ENCODE data around the gene HOXC13.
A peak's percentile ranks its signal among the peaks of the same experiment; 100 is the strongest.

Gene HOXC13

DNA sequence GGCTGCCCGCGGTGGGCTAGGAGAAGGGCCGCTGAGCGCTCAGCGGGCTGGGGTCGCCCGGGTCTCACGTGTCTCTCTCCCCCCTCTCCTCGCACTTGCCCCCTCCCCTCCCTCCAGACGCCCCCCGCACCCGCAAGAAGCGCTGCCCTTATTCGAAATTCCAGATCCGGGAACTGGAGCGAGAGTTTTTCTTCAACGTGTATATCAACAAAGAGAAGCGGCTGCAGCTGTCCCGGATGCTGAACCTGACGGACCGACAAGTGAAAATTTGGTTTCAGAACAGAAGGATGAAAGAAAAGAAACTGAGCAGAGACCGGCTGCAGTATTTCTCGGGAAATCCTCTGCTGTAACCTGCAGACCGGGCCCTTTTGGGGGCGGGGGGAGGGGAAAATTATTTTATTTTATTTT is 36.4 kb downstream of the HOXC13 start:
- Histone ChIP-seq H3K27me3 (ENCODE audit: low read depth, low read length) (peaks cover 92% of the 10 kb centered on the region), H3K27ac (ENCODE audit: low read length) (no peak overlapping the region), H3K9me3 (ENCODE audit: control insufficient read depth in 1 of 2, low read length in 2 of 2) (no peaks in the 10 kb centered on the region), H3K36me3 (ENCODE audit: control insufficient read depth in 1 of 2, insufficient read depth in 2 of 2, low read length in 2 of 2) (no peaks in the 10 kb centered on the region), H3K4me3 (ENCODE audit: low read depth in 1 of 2, low read length in 2 of 2) (peak overlapping the region in 1 of 2 donors; percentile 32), H3K4me1 (ENCODE audit: control insufficient read depth in 1 of 2, insufficient read depth in 2 of 2, low read length in 2 of 2) (peaks cover 0 to 27% of the 10 kb centered on the region in 2 donors)

DNA sequence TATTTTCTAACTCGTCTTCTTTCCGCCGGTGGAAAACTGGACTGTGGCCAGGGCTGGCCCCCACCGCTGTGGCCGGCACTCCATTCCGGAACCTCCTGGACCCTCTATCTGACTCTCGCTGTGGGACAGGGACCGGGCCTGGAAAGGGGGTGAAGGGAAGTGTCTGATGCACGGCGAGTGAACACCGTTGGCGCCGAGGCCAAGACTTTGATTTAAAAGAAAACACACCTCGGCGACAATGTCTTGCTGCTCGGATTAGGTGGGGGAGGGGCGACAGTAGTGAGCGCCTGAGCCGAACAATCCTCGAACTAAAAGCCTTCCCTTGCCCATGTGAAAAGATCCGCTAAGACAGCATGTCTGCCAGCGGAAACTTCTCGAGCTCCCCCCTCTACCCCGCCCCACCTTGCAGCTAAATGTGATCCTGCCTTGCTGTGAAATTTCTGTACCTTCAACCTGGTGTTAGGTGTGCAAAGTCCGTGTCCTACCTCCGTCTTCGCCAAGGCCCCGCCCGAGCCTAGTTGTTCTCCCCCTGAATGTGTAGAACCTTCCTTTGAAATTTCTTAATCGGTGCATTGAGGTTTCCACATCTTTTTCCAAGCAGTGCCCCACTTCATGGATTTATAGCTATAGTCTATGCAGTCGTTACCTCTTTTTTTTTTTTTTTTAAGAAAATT is 37.0 kb downstream of the HOXC13 start:
- H3K4me1 ChIP-seq (ENCODE audit: control insufficient read depth in 1 of 2, insufficient read depth in 2 of 2, low read length in 2 of 2): peaks cover 0 to 27% of the 10 kb centered on the region in 2 donors
- peaks cover 90% of the 10 kb centered on the region for H3K27me3 ChIP-seq (ENCODE audit: low read depth, low read length)
- no peaks in the 10 kb centered on the region for H3K9me3 ChIP-seq (ENCODE audit: control insufficient read depth in 1 of 2, low read length in 2 of 2)
- H3K27ac ChIP-seq (ENCODE audit: low read length): no peak overlapping the region
- no peak overlapping the region for H3K4me3 ChIP-seq (ENCODE audit: low read depth in 1 of 2, low read length in 2 of 2)
- H3K36me3 ChIP-seq (ENCODE audit: control insufficient read depth in 1 of 2, insufficient read depth in 2 of 2, low read length in 2 of 2): no peaks in the 10 kb centered on the region

DNA sequence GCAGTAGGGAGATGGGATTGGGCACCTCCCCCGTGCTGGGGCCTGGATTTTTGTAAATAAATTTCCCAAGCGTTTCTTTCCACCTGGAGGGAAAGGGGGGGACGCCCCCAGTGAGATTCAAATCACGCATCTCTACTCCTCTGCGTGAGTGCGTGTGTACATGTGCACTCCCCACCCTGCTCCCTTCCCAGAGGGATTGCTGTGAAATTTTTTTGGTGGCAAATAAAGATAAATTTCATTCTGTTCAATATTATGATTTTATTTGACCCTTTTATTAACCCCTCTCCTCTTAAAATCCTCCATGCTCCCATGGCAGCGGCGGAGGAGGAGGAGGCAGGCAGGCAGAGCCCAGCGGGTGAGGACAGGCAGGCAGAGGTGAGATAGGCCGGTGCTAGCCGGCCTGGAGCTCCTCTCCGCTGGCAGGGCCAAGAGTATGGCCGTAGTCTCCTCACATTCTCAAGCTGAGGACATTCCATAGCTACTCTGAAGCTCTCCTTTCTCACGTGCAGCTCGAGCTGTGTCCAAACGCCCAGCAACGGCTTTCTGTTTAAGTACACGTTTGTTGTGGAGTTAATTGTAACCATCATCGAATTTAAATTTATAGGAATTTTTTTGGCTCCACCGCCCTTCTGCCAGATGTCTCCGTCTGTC is 37.7 kb downstream of the HOXC13 start:
- no peaks in the 10 kb centered on the region for H3K36me3 ChIP-seq (ENCODE audit: control insufficient read depth in 1 of 2, insufficient read depth in 2 of 2, low read length in 2 of 2)
- H3K9me3 ChIP-seq (ENCODE audit: control insufficient read depth in 1 of 2, low read length in 2 of 2): no peaks in the 10 kb centered on the region
- H3K27ac ChIP-seq (ENCODE audit: low read length): no peak overlapping the region
- no peak overlapping the region for H3K4me3 ChIP-seq (ENCODE audit: low read depth in 1 of 2, low read length in 2 of 2)
- H3K4me1 ChIP-seq (ENCODE audit: control insufficient read depth in 1 of 2, insufficient read depth in 2 of 2, low read length in 2 of 2): peaks cover 0 to 27% of the 10 kb centered on the region in 2 donors
- peaks cover 90% of the 10 kb centered on the region for H3K27me3 ChIP-seq (ENCODE audit: low read depth, low read length)

DNA sequence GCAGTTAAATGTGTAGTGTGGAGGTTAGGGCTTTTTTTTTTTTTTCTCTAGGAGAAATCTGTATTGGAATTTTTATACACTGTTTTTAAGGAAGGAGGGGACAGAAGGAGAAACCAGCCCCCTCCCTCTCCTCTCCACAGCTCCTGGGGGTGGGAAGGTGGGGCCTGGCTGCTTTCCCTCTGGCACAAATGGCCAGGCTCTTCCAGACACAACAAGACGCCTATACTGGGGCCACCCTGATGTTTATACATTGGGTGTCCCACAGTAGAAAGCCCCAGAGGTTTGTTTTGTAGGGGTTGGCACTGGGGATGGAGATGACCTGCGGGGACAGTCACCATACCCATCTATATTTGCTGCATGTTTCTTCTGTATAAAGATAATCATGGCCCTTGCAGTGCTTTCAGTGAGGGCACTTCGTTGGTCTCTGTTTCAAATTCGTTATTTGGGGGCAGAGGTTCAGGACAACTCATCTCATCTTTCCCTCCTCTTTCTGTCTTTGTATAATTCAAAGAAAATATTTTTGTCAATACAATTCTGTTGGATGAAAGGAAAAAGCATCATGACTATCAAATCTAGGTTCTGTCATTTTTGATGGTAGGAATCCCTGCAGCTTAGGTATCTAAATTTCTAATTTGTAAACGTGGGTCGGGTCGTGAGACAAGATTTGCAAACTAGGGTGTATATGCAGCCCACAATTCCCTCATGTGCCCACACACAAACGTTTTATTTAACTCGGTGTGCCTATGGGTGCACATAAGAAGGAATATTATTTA is 38.4 kb downstream of the HOXC13 start:
- peaks cover 0 to 27% of the 10 kb centered on the region in 2 donors for H3K4me1 ChIP-seq (ENCODE audit: control insufficient read depth in 1 of 2, insufficient read depth in 2 of 2, low read length in 2 of 2)
- no peak overlapping the region for H3K4me3 ChIP-seq (ENCODE audit: low read depth in 1 of 2, low read length in 2 of 2)
- H3K27ac ChIP-seq (ENCODE audit: low read length): no peak overlapping the region
- no peaks in the 10 kb centered on the region for H3K9me3 ChIP-seq (ENCODE audit: control insufficient read depth in 1 of 2, low read length in 2 of 2)
- no peaks in the 10 kb centered on the region for H3K36me3 ChIP-seq (ENCODE audit: control insufficient read depth in 1 of 2, insufficient read depth in 2 of 2, low read length in 2 of 2)
- H3K27me3 ChIP-seq (ENCODE audit: low read depth, low read length): peaks cover 88% of the 10 kb centered on the region

DNA sequence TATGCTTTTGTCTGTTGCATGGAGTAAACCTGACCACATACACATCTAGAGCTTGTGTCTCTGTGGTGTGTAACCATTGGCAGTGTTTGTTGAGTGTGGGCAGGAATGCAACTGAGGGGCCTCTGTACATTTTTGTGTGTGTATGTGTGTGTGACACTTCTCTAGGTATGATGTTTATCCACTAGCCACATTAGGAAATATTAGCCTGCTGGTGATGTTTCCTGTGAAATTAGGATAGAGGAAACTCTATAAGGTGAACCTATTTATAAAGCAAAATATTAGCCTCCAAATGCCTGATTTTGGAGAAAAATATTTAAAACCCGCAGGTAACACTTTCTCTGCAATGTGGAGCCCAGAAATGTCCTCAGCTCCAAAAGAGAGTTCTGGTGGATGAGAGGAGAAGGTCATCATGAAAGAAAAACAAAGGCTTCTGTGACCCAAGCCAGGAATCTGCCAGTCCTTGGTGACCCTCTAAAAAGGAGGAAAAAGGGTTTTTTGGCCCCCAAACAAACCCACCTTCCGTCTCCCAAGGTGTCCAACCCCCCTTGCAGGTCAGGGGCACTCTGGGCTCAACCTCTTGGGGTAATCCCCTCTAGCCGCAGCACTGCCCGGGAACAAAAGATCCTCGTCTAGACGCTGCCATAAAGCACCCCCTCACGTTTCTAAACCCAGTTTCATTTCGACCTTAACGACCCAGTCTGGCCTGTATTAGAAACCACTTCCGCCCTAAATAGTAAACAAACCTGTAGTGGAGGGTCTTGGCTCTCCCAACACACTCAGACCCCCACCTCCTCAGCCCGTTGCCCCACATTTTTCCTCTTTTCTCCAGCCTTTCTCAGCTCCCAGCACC is 39.2 kb downstream of the HOXC13 start:
- Histone ChIP-seq H3K27ac (ENCODE audit: low read length) (no peak overlapping the region), H3K27me3 (ENCODE audit: low read depth, low read length) (peaks cover 88% of the 10 kb centered on the region), H3K9me3 (ENCODE audit: control insufficient read depth in 1 of 2, low read length in 2 of 2) (no peaks in the 10 kb centered on the region), H3K4me1 (ENCODE audit: control insufficient read depth in 1 of 2, insufficient read depth in 2 of 2, low read length in 2 of 2) (peaks cover 0 to 30% of the 10 kb centered on the region in 2 donors), H3K36me3 (ENCODE audit: control insufficient read depth in 1 of 2, insufficient read depth in 2 of 2, low read length in 2 of 2) (no peaks in the 10 kb centered on the region), H3K4me3 (ENCODE audit: low read depth in 1 of 2, low read length in 2 of 2) (no peak overlapping the region)

DNA sequence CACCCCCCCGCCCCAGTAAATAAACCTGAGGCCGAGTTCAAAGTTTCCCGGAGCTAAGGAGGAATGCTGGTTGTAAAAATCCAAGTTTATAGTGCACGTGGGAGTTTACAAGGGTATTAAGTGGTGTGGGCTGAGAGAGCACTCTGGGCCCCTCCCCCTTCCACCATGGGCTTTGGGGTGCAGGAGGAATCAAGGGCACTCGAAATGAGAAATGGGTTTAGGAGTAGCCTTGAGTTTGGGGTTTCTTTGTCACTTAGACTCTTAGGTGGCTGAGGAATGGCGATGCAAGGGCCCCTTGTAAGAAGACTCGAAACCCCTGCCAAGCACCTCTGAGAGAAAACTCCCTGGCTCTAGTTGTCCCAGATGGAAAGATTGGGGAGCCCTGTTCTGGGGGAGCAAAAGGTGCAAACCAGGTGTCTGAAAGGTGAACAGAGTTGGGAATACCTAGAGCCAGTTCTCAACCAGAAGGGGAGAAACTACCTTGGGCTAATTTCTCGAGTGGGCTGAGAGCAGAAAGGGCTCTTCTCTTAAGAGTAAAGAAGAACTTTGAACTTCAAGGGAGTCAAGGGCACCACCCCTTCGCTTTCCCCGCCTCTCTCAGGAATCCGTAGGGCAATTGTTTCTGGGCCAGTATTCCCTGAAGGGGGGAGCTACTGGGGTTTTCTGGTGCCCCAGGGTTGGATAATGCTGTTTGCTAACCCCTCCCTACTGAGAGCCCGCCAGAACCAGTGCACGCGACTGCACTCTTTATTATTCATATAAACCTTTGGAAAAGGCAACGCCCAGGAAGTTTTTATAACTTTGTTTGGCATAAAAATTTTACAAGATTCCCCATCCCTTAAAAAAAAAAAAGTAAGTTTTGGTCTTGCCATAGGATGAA is 40.1 kb downstream of the HOXC13 start:
- no peak overlapping the region for H3K4me3 ChIP-seq (ENCODE audit: low read depth in 1 of 2, low read length in 2 of 2)

DNA sequence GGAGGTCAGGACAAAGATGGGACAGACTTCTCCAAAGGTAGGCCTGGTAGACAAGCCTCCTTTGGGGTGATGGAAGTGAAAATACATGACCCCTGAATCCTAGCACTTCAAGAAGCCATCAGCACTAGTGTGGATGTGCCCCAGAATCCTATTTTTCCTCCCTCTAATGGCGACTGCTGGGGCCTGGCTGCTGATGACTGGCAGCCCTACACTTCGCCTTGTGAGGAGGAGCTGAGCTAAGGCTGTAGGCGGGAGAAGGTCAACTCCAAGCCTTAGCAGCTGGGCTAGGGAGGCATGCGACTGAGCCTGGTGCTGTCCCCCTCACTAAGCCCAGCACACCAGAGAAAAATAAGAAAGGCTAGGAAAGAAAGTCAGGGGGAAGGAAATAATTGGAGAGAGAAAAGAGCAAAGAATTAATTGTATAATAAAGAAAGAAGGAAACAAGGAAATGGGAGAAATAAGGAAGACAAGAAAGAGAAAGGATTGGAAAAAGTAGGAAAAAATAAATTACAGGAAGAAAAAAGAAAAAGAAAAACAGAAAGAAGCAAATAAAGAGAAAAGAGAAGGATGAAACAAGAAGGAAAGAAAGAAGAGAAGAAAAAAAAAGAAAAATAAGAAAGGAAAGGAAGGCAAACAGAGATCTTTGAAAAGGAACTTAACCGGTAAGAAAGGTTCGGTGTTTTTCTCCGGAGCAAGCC is 41.6 kb downstream of the HOXC13 start:
- H3K4me1 ChIP-seq (ENCODE audit: control insufficient read depth in 1 of 2, insufficient read depth in 2 of 2, low read length in 2 of 2): peaks cover 0 to 20% of the 10 kb centered on the region in 2 donors
- peaks cover 87% of the 10 kb centered on the region for H3K27me3 ChIP-seq (ENCODE audit: low read depth, low read length)
- H3K9me3 ChIP-seq (ENCODE audit: control insufficient read depth in 1 of 2, low read length in 2 of 2): peaks cover 0 to 4% of the 10 kb centered on the region in 2 donors
- no peaks in the 10 kb centered on the region for H3K36me3 ChIP-seq (ENCODE audit: control insufficient read depth in 1 of 2, insufficient read depth in 2 of 2, low read length in 2 of 2)
- H3K27ac ChIP-seq (ENCODE audit: low read length): no peak overlapping the region
- H3K4me3 ChIP-seq (ENCODE audit: low read depth in 1 of 2, low read length in 2 of 2): no peak overlapping the region

More for the DNA sequence above, 40.1 kb downstream of the HOXC13 start:
- Histone ChIP-seq H3K9me3 (ENCODE audit: control insufficient read depth in 1 of 2, low read length in 2 of 2) (peaks cover 0 to 4% of the 10 kb centered on the region in 2 donors), H3K27me3 (ENCODE audit: low read depth, low read length) (peaks cover 89% of the 10 kb centered on the region), H3K4me1 (ENCODE audit: control insufficient read depth in 1 of 2, insufficient read depth in 2 of 2, low read length in 2 of 2) (peaks cover 0 to 31% of the 10 kb centered on the region in 2 donors), H3K36me3 (ENCODE audit: control insufficient read depth in 1 of 2, insufficient read depth in 2 of 2, low read length in 2 of 2) (no peaks in the 10 kb centered on the region), H3K27ac (ENCODE audit: low read length) (no peak overlapping the region)

DNA sequence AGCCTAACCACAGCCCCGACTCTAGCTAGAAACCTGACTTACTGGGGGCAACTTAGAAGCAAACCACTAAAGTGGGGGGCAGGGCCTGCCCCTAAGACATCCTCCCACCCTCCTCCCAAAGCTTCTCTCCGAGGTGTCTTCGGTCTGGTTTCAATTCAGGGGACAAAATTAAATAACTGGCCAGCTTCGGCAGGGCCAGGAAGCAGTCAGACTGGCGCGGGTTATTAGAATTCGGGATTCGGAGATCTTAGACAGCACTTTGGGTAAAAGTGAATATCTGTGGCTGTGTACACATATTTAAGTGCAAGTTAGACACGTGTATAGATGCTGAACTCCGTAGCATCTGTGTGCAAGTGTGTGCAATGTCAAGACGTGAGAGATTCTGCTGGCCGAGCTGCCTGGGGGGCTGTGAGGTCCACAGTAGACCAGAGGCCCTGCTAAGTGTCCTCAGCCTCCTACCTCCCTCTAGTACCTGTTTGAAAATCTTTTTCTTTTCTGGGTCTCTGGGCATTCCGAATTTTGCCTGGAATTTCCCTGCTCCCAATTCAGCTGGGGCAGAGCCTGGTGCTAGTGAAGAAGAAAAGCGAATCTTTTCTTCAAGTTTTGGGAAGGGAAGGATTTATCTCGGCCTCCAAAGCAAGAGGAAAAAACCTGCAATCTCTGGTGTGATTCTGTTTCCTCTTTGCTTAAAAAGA is 42.3 kb downstream of the HOXC13 start:
- Histone ChIP-seq H3K4me3 (ENCODE audit: low read depth in 1 of 2, low read length in 2 of 2) (no peak overlapping the region), H3K9me3 (ENCODE audit: control insufficient read depth in 1 of 2, low read length in 2 of 2) (peaks cover 0 to 4% of the 10 kb centered on the region in 2 donors), H3K27me3 (ENCODE audit: low read depth, low read length) (peaks cover 88% of the 10 kb centered on the region), H3K27ac (ENCODE audit: low read length) (no peak overlapping the region), H3K4me1 (ENCODE audit: control insufficient read depth in 1 of 2, insufficient read depth in 2 of 2, low read length in 2 of 2) (peaks cover 0 to 23% of the 10 kb centered on the region in 2 donors), H3K36me3 (ENCODE audit: control insufficient read depth in 1 of 2, insufficient read depth in 2 of 2, low read length in 2 of 2) (no peaks in the 10 kb centered on the region)

DNA sequence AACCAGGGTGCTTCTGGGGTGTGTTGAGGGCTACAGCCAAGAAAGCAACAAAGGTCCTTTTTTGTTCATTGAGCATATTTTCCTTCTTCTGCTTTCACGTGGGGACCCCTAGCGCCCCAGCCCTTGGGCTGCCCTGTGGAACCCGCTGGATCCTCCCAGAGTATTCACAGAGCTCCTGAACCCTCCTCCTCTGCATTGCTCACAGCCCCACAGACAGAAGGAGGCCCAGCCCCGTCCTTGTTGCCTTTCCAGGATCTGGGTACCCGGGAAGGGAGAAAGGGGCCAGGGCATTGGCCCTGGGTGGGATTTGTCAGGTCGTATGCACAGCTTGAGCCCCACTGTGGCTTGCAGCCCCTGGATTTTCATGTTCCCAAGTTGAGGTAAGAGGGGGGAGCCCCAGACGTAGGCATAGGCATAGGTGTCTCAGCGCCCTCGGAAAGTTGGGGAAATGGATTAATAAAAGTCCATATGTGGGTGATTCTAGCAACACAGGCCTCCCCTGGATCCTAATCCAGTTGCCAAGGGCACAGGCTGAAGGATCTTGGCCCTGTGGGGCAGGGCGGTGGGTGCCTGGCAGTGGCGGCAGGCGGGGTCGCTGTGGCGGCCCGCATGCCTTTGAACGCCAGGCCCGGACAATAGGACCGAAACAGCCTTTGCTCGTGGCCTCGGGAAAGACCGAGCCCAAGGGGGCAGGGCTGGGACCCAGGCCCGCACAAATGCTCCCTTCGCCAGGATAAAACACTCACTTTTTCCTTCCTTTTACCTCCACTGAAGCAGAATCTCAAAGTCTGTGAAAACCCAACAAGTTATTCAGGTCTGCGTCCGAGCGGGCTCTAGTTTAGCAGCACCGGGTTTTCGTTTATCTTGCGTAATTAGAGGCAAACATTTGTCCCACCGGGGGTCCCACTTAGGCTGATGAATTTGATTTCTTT is 43.3 kb downstream of the HOXC13 start:
- peaks cover 0 to 4% of the 10 kb centered on the region in 2 donors for H3K9me3 ChIP-seq (ENCODE audit: control insufficient read depth in 1 of 2, low read length in 2 of 2)

More for the DNA sequence above, 43.3 kb downstream of the HOXC13 start:
- Histone ChIP-seq H3K4me3 (ENCODE audit: low read depth in 1 of 2, low read length in 2 of 2) (no peak overlapping the region), H3K4me1 (ENCODE audit: control insufficient read depth in 1 of 2, insufficient read depth in 2 of 2, low read length in 2 of 2) (peaks cover 0 to 30% of the 10 kb centered on the region in 2 donors), H3K27ac (ENCODE audit: low read length) (no peak overlapping the region), H3K27me3 (ENCODE audit: low read depth, low read length) (peaks cover 88% of the 10 kb centered on the region), H3K36me3 (ENCODE audit: control insufficient read depth in 1 of 2, insufficient read depth in 2 of 2, low read length in 2 of 2) (no peaks in the 10 kb centered on the region)
